NCI-H2196 (cell line): Measurements from ENCODE around the gene DHX35.
"Not testable (repeated sequence)": the region's sequence is repeated elsewhere in the genome, so short reads cannot be mapped to it uniquely, and the experiment has no call there.

ENCODE experiments used
- DNase-seq: peaks from one replicate; lab custom pipeline; 2025; ENCODE audit not compliant: unreplicated experiment; lab: John Stamatoyannopoulos, UW

DHX35 gene

GRCh38 chr20:38940644-38941043 lies 21.5 kb upstream of the DHX35 start:
- DNase-seq: no peak

- DNase-seq: no peak
Measured at GRCh38 chr20:38941726-38942389, 20.3 kb upstream of the DHX35 start.

DNA sequence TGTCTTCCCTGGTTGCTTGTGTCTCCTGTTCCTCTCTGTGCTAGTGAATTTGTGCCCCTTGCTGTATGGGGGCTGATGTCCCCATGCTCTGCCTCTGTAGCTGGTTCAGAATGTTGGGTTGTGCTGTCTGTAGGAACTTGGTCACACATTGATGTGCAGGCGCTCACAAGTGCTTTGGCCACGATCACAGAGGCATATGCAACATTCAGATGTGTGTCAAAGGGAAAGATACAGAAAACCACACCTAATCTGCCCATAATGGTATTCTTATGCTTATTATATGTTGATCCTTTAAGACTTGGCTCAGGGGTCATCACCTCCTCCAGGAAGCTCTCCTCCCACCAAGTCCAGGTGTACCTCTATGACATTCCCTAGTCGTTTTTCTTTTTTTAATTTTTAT lies 17.1 kb upstream of the DHX35 start:
- no peak for DNase-seq

DNA sequence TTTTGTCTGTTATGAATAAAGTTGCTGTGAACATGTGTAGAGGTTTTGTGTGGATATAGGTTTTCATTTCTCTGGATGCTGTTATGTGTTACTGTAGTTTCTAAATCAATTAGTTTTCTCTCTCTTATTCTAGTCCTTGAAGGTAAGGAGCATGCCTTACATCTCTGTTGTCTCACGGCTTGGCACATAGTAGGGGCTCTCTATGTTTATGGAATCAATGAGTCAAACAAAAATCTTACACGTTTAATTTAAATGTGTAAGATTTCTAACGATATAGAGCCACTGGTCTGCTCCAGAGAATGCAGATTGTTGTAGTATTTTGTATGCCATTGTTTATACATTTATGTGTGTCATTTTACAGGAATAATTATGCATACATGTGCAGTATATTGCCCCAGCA lies 15.3 kb upstream of the DHX35 start:
- no peak for DNase-seq

DNA sequence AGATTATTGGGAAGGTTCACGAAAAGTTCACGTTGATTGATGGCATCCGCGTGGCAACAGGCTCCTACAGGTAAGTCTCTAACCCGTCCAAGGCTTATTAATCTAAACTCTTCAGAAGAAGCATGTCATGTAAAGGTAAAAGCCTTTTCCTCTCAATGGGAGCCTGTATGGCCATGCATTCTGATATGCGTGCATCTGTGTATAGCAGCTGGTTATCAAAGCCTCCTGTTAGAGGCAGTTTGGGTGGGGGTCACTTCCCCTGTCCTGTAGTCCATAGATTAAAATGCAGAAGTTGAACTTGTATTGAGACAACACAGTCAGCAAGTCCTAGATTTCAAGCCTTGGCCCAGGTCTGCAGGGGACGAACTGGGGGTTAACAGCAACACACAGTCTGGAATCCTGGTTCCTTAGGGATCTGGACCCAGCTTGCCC lies 14.2 kb upstream of the DHX35 start:
- DNase-seq: no peak

GRCh38 chr20:38950254-38950653 lies 11.9 kb upstream of the DHX35 start:
- DNase-seq: no peak

- no peak for DNase-seq
Measured at GRCh38 chr20:38951611-38952010, 10.5 kb upstream of the DHX35 start.

GRCh38 chr20:38952153-38952552 lies 10.0 kb upstream of the DHX35 start:
- no peak for DNase-seq

- DNase-seq: no peak
Measured at GRCh38 chr20:38953630-38954340, 8.4 kb upstream of the DHX35 start.

DNA sequence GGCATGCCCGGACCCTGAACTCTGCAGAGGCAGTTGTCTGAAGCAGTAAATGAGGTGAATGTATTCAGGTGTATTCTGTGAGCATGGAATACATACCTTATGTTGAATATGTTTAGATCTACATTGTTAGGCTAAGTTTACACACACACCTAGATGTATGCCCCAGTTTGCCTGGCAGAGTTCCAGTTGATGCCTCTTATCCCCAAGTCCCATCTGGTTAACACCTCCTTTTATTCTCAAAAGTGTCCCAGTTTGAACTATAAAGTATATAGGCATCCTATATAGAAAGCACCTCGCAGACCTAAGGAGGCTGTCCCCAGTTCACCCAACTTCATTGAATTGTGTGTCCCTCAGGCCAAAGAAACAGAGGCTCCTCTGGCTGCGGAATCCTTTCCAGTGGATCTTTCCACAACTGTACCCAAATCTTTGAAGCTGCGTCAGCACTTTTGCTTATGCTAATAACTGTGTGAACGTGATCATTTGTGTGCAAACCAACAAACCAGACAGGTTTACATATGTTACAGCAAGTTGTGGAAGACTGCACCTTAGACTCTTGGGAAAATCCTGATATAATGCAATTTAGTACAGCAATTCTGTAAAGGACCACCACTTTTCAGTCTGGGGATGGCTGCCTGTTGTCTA lies 4.8 kb upstream of the DHX35 start:
- no peak for DNase-seq

- DNase-seq: no peak
Measured at GRCh38 chr20:38957915-38958485, 4.1 kb upstream of the DHX35 start.

DNA sequence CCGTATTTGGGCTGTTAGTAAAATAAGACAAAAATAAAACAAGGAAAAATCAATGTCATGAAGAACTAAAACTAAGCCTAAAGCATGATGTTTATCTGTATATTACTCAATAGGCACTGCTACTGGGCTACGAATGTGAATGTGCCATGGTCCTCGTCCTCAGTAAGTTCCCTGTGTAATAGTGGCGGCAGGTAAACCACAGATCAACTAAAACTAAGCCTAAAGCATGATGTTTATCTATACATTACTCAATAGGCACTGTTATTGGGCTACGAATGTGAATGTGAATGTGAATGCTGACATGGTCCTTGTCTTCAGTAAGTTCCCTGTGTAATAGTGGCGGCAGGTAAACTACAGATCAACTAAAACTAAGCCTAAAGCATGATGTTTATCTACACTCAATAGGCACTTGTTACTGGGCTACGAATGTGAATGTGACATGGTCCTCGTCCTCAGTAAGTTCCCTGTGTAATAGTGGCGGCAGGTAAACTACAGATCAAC lies 1.9 kb upstream of the DHX35 start:
- DNase-seq: not testable (repeated sequence)

- no peak for DNase-seq
Measured at GRCh38 chr20:38961530-38962043, 557 bp upstream of the DHX35 start.

DNA sequence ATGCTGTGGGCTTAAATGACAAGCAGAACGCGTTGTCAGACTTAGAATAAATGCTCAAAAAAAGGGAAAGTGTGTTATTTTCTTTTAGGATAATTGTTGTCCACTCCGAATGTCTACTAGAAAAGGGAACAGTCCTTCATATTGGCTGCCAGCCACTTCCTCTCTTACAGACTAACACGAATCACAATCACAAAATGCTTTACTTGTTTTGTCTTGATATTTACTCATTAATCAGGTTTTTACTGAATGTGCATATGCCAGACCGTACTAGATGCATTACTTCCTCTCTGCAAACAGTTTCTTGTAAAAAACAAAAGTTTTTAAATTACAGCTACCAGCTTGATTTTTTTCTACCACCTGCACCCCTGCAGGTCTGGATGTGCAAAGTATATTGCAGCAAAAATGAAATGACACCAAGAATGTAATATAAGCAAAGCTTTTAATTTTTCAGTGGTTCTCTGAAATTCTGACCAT lies 821 bp downstream of the DHX35 start:
- no peak for DNase-seq

GRCh38 chr20:38963745-38964144 lies 1.6 kb downstream of the DHX35 start:
- no peak for DNase-seq

DNA sequence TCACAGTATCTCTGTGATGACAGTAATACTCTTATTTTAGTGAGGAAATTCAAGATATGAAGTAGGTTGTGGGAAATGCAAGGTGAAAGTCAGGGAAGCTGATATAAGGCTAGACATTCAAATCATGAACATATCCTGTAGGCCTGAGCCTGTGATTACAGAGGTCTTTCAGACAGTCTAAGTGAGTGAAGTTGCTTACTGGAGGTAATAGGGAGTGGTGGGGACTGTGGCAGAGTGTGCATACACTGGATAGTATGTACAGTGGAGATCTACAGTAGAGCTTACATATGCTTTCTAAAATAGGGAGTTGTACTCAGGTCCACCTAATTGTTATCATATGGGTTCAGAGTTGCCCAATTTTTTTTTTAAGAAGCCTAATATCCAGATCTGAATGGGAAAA lies 3.1 kb downstream of the DHX35 start:
- DNase-seq: no peak

- DNase-seq: no peak
Measured at GRCh38 chr20:38968090-38968489, 5.9 kb downstream of the DHX35 start.

DNA sequence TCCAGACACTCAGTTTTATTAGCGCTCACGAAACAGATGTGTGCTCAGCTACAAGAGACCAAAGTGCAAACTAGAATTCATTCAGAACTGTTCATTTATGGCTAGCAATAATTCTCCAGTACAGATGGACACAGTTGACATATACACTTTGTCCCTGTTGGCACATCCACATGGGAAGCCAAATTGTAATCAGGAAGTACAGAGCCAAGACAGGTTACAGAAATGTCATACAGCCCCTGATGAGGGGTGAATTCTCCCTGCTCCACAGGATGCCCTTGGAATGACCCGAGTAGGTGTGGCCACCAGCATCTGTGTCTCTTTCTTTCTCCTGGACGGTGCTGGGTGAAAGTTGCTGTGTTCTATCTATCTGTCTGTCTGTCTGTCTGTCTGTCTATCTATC lies 7.6 kb downstream of the DHX35 start:
- no peak for DNase-seq

GRCh38 chr20:38970302-38970701 lies 8.2 kb downstream of the DHX35 start:
- DNase-seq: no peak

DNA sequence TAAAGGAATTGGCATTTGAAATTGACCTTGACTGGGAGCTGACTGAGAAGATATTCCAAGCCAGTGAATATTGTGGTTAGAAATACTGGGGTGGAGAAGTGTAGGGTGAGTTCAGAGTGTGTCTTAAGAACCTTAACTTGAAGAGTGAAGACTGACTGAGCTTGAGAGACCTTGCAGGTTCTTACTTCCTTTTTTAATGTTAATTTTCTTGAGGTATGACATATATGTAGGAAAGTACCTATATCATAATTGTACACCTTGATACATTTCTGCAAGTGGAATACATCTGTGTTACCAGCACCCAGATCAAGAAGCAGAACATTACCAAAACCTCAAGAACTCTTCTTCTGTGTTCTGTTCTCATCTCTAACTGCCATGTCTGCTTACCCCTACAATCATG lies 11.0 kb downstream of the DHX35 start:
- DNase-seq: no peak

DNA sequence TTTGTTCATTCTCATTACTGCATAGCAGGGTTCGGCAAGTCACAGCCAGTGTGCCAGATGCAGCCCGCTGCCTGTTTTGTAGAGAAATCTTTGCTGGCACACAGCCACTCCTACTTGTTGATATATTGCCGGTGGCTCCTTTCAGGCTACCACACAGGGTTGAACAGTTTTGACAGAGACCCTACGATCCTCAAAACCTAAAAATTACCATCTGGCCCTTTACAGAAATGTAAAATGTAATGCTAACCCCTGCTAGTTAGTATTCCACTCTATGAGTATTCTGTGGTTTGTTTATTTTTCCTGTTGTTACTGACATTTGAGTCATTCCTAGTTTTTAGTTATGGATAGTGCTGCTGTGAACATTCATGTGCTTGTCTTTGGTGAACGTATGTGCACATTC lies 11.5 kb downstream of the DHX35 start:
- no peak for DNase-seq
